Inferior parietal cortex (tissue), 1 donor: Measurements from ENCODE around the gene DMD.
A peak's percentile ranks its signal among the peaks of the same experiment; 100 is the strongest.

ENCODE experiments used
- DNase-seq: peaks from one replicate; pipeline ENCODE4 v3.0.0-alpha.2; 2016; ENCODE audit errors: extremely low spot score

DMD gene

GRCh38 chrX:31714797-31715196, 1496.6 kb downstream of the DMD start:
- no peak for DNase-seq

- no peak for DNase-seq
Observed at GRCh38 chrX:31713120-31713519, 1498.2 kb downstream of the DMD start.

- no peak for DNase-seq
Observed at GRCh38 chrX:31711166-31711565, 1500.2 kb downstream of the DMD start.

- DNase-seq: no peak
Observed at GRCh38 chrX:31708116-31708515, 1503.2 kb downstream of the DMD start.

GRCh38 chrX:31706466-31706865, 1504.9 kb downstream of the DMD start:
- no peak for DNase-seq

GRCh38 chrX:31705816-31706215, 1505.5 kb downstream of the DMD start:
- no peak for DNase-seq

- peak; percentile 6 for DNase-seq
Observed at GRCh38 chrX:31704938-31705337, 1506.4 kb downstream of the DMD start.

GRCh38 chrX:31702222-31702621, 1509.1 kb downstream of the DMD start:
- DNase-seq: no peak

GRCh38 chrX:31697294-31697916, 1513.9 kb downstream of the DMD start:
- DNase-seq: no peak

- DNase-seq: no peak
Observed at GRCh38 chrX:31679861-31680260, 1531.5 kb downstream of the DMD start.

- no peak for DNase-seq
Observed at GRCh38 chrX:31670245-31670644, 1541.1 kb downstream of the DMD start.

GRCh38 chrX:31665454-31665853, 1545.9 kb downstream of the DMD start:
- no peak for DNase-seq

- DNase-seq: no peak
Observed at GRCh38 chrX:31663172-31663571, 1548.2 kb downstream of the DMD start.

GRCh38 chrX:31661280-31661810, 1550.0 kb downstream of the DMD start:
- no peak for DNase-seq

GRCh38 chrX:31658360-31658759, 1553.0 kb downstream of the DMD start:
- DNase-seq: peak; percentile 31

GRCh38 chrX:31656013-31656412, 1555.3 kb downstream of the DMD start:
- DNase-seq: no peak

GRCh38 chrX:31653422-31653821, 1557.9 kb downstream of the DMD start:
- no peak for DNase-seq

- DNase-seq: no peak
Observed at GRCh38 chrX:31652650-31653049, 1558.7 kb downstream of the DMD start.

GRCh38 chrX:31649201-31649600, 1562.1 kb downstream of the DMD start:
- no peak for DNase-seq

GRCh38 chrX:31633349-31633748, 1578.0 kb downstream of the DMD start:
- no peak for DNase-seq

GRCh38 chrX:31629195-31629594, 1582.2 kb downstream of the DMD start:
- DNase-seq: no peak

- DNase-seq: no peak
Observed at GRCh38 chrX:31609130-31609529, 1602.2 kb downstream of the DMD start.

GRCh38 chrX:31608638-31609037, 1602.7 kb downstream of the DMD start:
- no peak for DNase-seq

- no peak for DNase-seq
Observed at GRCh38 chrX:31606771-31607170, 1604.6 kb downstream of the DMD start.
